Pulmonary artery endothelial cell (primary cell): ENCODE measurements around the gene CARS2. TPM values are rescaled to one million over a fixed set of nuclear protein-coding genes. Genes with fewer than 3 reads are reported as not detected.
A peak's percentile ranks its signal among the peaks of the same experiment; 100 is the strongest.
"Not testable (repeated sequence)": the region's sequence is repeated elsewhere in the genome, so short reads cannot be mapped to it uniquely, and the experiment has no call there.

ENCODE experiments used
- DNase-seq: peaks from one replicate; pipeline ENCODE4 v3.0.0-alpha.2; 2011; ENCODE audit warnings: low read depth, low spot score
- total RNA-seq: library from RNA; depleted of rRNA; stranded (reverse); fragments of >200 nt; gene quantifications from 2 replicates; pipeline ENCODE4 v1.2.3, GENCODE V29; 2014

CARS2 gene
- total RNA-seq, result 47.4 and 58.4 TPM in 2 replicates

GRCh38 chr13:110705826-110706569 lies at the start of gene CARS2:
Gene CARS2, minus strand, starts transcription at chr13:110706116. Its CDS starts 23 bp downstream, at chr13:110706093.
- peak; percentile 63 for DNase-seq

GRCh38 chr13:110748271-110748670 lies 42.4 kb upstream of the CARS2 start:
- no peak for DNase-seq

GRCh38 chr13:110746438-110746837 lies 40.5 kb upstream of the CARS2 start:
- DNase-seq, result no peak

- no peak for DNase-seq
Measured at GRCh38 chr13:110743687-110744086, 37.8 kb upstream of the CARS2 start.

- DNase-seq, result no peak
Measured at GRCh38 chr13:110737555-110737954, 31.6 kb upstream of the CARS2 start.

- DNase-seq, result no peak
Measured at GRCh38 chr13:110734561-110734960, 28.6 kb upstream of the CARS2 start.

- no peak for DNase-seq
Measured at GRCh38 chr13:110731072-110731471, 25.2 kb upstream of the CARS2 start.

- no peak for DNase-seq
Measured at GRCh38 chr13:110726726-110727125, 20.8 kb upstream of the CARS2 start.

- DNase-seq, result not testable (repeated sequence)
Measured at GRCh38 chr13:110726153-110726552, 20.2 kb upstream of the CARS2 start.

GRCh38 chr13:110723598-110723997 lies 17.7 kb upstream of the CARS2 start:
- DNase-seq, result no peak

- DNase-seq, result no peak
Measured at GRCh38 chr13:110722971-110723370, 17.1 kb upstream of the CARS2 start.

- no peak for DNase-seq
Measured at GRCh38 chr13:110719036-110719710, 13.3 kb upstream of the CARS2 start.

GRCh38 chr13:110716247-110716515 lies 10.3 kb upstream of the CARS2 start:
- no peak for DNase-seq

GRCh38 chr13:110715395-110716246 lies 9.7 kb upstream of the CARS2 start:
- peak; percentile 99 for DNase-seq

GRCh38 chr13:110714797-110715394 lies 9.0 kb upstream of the CARS2 start:
- no peak for DNase-seq

GRCh38 chr13:110713981-110714796 lies 8.3 kb upstream of the CARS2 start:
- DNase-seq, result no peak

- DNase-seq, result no peak
Measured at GRCh38 chr13:110713642-110713952, 7.7 kb upstream of the CARS2 start, which contains the start of gene ING1. Gene ING1, plus strand, starts transcription at chr13:110713700. Its CDS starts 450 bp downstream, at chr13:110714150.

- peak; percentile 99 for DNase-seq
Measured at GRCh38 chr13:110712849-110713641, 7.1 kb upstream of the CARS2 start.

GRCh38 chr13:110712081-110712848 lies 6.3 kb upstream of the CARS2 start:
- no peak for DNase-seq
